Measurements from ENCODE around the gene SRSF4. TPM values are rescaled to one million over a fixed set of nuclear protein-coding genes. Genes with fewer than 3 reads are reported as not detected.

SRSF4 gene
- total and polyA plus RNA-seq, 9 of the 15 experiments (the other 6 are each of a cell fraction or from before 2014, with no cell fraction given): 15.9 to 132 (median 82.0) TPM

GRCh38 chr1:29177022-29177705 lies 4.5 kb downstream of the SRSF4 start:
- Histone ChIP-seq H3K4me2 (ENCODE audit: insufficient read depth, low read length) (no peak overlapping the region), H3K79me2 (ENCODE audit: control insufficient read depth, insufficient read depth, low read length) (peaks cover 94% of the 10 kb centered on the region), H3K27ac (ENCODE audit: extremely low read depth, low read depth, low read length) (peak overlapping the region; percentile 9; the same call in 1 of the 3 replicates), H3K9me3 (replicated peaks; ENCODE audit: control insufficient read depth, insufficient read depth, low read depth, low read length) (no peaks in the 10 kb centered on the region), H3K9me1 (ENCODE audit: control insufficient read depth, insufficient read depth, low read length) (peaks cover 4% of the 10 kb centered on the region), H3K36me3 (ENCODE audit: control insufficient read depth, insufficient read depth, low read length) (peaks cover 72% of the 10 kb centered on the region), H3K27me3 (ENCODE audit: control insufficient read depth in 2 of 2, insufficient read depth in 2 of 2, low read length in 2 of 2) (no peaks in the 10 kb centered on the region), H2AFZ (ENCODE audit: low read depth, low read length) (no peak overlapping the region), H3K4me1 (replicated peaks in 1 of 2; ENCODE audit: control insufficient read depth in 2 of 2, insufficient read depth in 2 of 2, low read length in 2 of 2) (peaks cover 16 to 22% of the 10 kb centered on the region in 2 experiments), H3K9ac (ENCODE audit: insufficient read depth in 1 of 2, low read depth in 2 of 2, low read length in 2 of 2) (no peak overlapping the region), H4K20me1 (replicated peaks; ENCODE audit: control insufficient read depth, insufficient read depth, low read length) (peaks cover 37% of the 10 kb centered on the region; the same call in 1 of the 2 replicates), H3K4me3 (no peak overlapping the region)
- CTCF ChIA-PET (ENCODE audit: low intra/inter-chr PET ratio): interaction anchor here (0.6 kb wide), 1 partner anchor 17 kb away, joined by 3 read pairs; no protein-coding TSS in a partner anchor
- BruUV-seq (replicated peaks): no TSS peak
- FAIRE-seq (no peak), ATAC-seq (no peak), DNase-seq (ENCODE audit: extremely low read depth in 1 of 4, low spot score in 3 of 4) (no peak)
- intact Hi-C loops (cut with micrococcal nuclease): no loop called here
- 93% methylated on average over 11 of the region's 12 CpGs for WGBS (ENCODE audit: insufficient coverage, low coverage, missing lambda C conversion rate)
- POLR2A ChIA-PET: interaction anchor here (1.0 to 7.6 kb wide), 3 partner anchors 11 to 260 kb away, joined by 3 to 129 read pairs (median 3); no protein-coding TSS in a partner anchor
- in situ Hi-C loops (cut with MboI): no loop called here
- no peak for TF ChIP-seq ELF4 (CRISPR knock-in tag; IDR thresholded peaks at IDR 0.05)
- TF ChIP-seq SUPT5H (IDR thresholded peaks at IDR 0.05): peak; percentile 20; the same call in 1 of the 2 replicates
- TF ChIP-seq RBFOX2 (IDR thresholded peaks at IDR 0.05; ENCODE audit: low read depth, low read length): peak; percentile 51; the same call in 1 of the 2 replicates
- peak; percentile 50 for TF ChIP-seq ZNF592 (IDR thresholded peaks at IDR 0.05)
- no peak for TF ChIP-seq SP2 (IDR thresholded peaks at IDR 0.05; ENCODE audit: extremely low read depth, low read depth, low read length, poor library complexity, severe bottlenecking)
- no peak for TF ChIP-seq NR2F6 (CRISPR knock-in tag; IDR thresholded peaks at IDR 0.05)
- TF ChIP-seq, protein P1, sequence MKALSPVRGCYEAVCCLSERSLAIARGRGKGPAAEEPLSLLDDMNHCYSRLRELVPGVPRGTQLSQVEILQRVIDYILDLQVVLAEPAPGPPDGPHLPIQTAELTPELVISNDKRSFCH (CRISPR knock-in tag; IDR thresholded peaks at IDR 0.05): no peak
- TF ChIP-seq, protein P1 (tag; IDR thresholded peaks at IDR 0.05): no peak
- TF ChIP-seq, protein P2, sequence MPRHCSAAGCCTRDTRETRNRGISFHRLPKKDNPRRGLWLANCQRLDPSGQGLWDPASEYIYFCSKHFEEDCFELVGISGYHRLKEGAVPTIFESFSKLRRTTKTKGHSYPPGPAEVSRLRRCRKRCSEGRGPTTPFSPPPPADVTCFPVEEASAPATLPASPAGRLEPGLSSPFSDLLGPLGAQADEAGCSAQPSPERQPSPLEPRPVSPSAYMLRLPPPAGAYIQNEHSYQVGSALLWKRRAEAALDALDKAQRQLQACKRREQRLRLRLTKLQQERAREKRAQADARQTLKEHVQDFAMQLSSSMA (CRISPR knock-in tag; IDR thresholded peaks at IDR 0.05): no peak
- TF ChIP-seq GABPA (tag; conservative IDR thresholded peaks at IDR 0.05; ENCODE audit: low read depth): no peak
- peak; percentile 24 for TF ChIP-seq RBM22 (IDR thresholded peaks at IDR 0.05; ENCODE audit: low read depth, low read length, poor library complexity, severe bottlenecking)
- TF ChIP-seq ETV1 (tag; conservative IDR thresholded peaks at IDR 0.05; ENCODE audit: low read depth): no peak
- no peak for TF ChIP-seq NR4A1 (CRISPR knock-in tag; IDR thresholded peaks at IDR 0.05)
- TF ChIP-seq NR4A1 (tag; IDR thresholded peaks at IDR 0.05): no peak
- no peak for TF ChIP-seq NFYB (IDR thresholded peaks at IDR 0.05; ENCODE audit: extremely low read depth, insufficient read length)
- TF ChIP-seq ZBTB8A (IDR thresholded peaks at IDR 0.05; ENCODE audit: partially characterized antibody): no peak
- TF ChIP-seq BDP1 (IDR thresholded peaks at IDR 0.05; ENCODE audit: insufficient read depth, insufficient read length): no peak
- no peak for TF ChIP-seq PTBP1 (IDR thresholded peaks at IDR 0.05; ENCODE audit: low read depth, low read length)

Measured in K562 (cell line).